Panc1 (cell line): ENCODE measurements around the gene SERP2. TPM values are rescaled to one million over a fixed set of nuclear protein-coding genes. Genes with fewer than 3 reads are reported as not detected.

ENCODE experiments used
- ATAC-seq: fragments of 200-7000 bp; cut with Tn5 transposase; 2 replicates; pipeline ENCODE4 v1.9.1; 2020; ENCODE audit warnings: mild to moderate bottlenecking, moderate library complexity
- BruUV-seq: library from RNA; stranded (reverse); fragments of 400-500 nt; replicated peaks from 2 replicates; lab custom pipeline; 2021; lab: Mats Ljungman, UMichigan
- CTCF ChIA-PET: fragments of 300-600 bp; sonication (Branson Sonifier 250); formaldehyde crosslinking; loops from one replicate; lab custom pipeline; 2022; ENCODE audit warnings: antibody characterized with exemption; lab: Charles Lee
- POLR2A ChIA-PET: fragments of 300-600 bp; sonication (Branson Sonifier 250); formaldehyde crosslinking; loops from one replicate; lab custom pipeline; 2022; ENCODE audit warnings: antibody characterized with exemption; lab: Charles Lee
- DNase-seq: peaks from one replicate; pipeline ENCODE4 v3.0.0-alpha.2; 2010; ENCODE audit warnings: low read depth, low spot score
- H3K27ac ChIP-seq: 2 replicates; pipeline ENCODE4 v1.5.1; 2011; ENCODE audit warnings: mild to moderate bottlenecking, low read length, inconsistent platforms
- H3K27me3 ChIP-seq: fragments of 200-500 bp; sonication (Bioruptor generic); 2 replicates; pipeline ENCODE4 v1.6.0; 2014; ENCODE audit warnings: low read length, inconsistent platforms; ENCODE audit not compliant: control insufficient read depth, insufficient read depth
- H3K36me3 ChIP-seq: fragments of 200-500 bp; sonication (Bioruptor generic); 2 replicates; pipeline ENCODE4 v1.5.1; 2014; ENCODE audit warnings: inconsistent platforms, mild to moderate bottlenecking, low read length, moderate library complexity; ENCODE audit not compliant: control insufficient read depth, insufficient read depth
- H3K4me1 ChIP-seq: 2 replicates; pipeline ENCODE4 v1.5.1; 2011; ENCODE audit warnings: inconsistent platforms, mild to moderate bottlenecking, low read length, moderate library complexity; ENCODE audit not compliant: control insufficient read depth, insufficient read depth
- H3K4me3 ChIP-seq, 2 experiments: 2 replicates each; pipeline ENCODE4 v1.5.1; 2011 to 2012; ENCODE audit warnings: low read depth in 2 of 2, low read length in 2 of 2, mild to moderate bottlenecking in 2 of 2, inconsistent platforms in 1 of 2, moderate library complexity in 1 of 2
- H3K9me3 ChIP-seq: fragments of 200-500 bp; sonication (Bioruptor generic); 2 replicates; pipeline ENCODE4 v1.5.1; 2014; ENCODE audit warnings: low read depth, mild to moderate bottlenecking, inconsistent platforms, low read length, moderate library complexity; ENCODE audit not compliant: control insufficient read depth, insufficient read depth
- CTCF ChIP-seq: fragments of 450-650 bp; IDR thresholded peaks from 2 replicates; pipeline ENCODE4 v1.5.1; 2017; ENCODE audit warnings: mild to moderate bottlenecking
- POLR2AphosphoS5 ChIP-seq: IDR thresholded peaks from 2 replicates; pipeline ENCODE4 v1.6.1; 2012; ENCODE audit warnings: mild to moderate bottlenecking, low read depth, low read length, moderate library complexity
- REST ChIP-seq, 2 experiments: IDR thresholded peaks; 2 replicates each; pipeline ENCODE4 v1.6.1; 2011 to 2012; ENCODE audit warnings: low read depth in 2 of 2, control low read depth in 1 of 2, low read length in 1 of 2, mild to moderate bottlenecking in 1 of 2, moderate library complexity in 1 of 2; ENCODE audit not compliant: insufficient read depth in 1 of 2
- SIN3A ChIP-seq: IDR thresholded peaks from 2 replicates; pipeline ENCODE4 v1.6.1; 2012; ENCODE audit warnings: low read depth, mild to moderate bottlenecking, low read length, moderate library complexity, borderline replicate concordance; ENCODE audit not compliant: insufficient read depth
- TCF7L2 ChIP-seq: IDR thresholded peaks from 2 replicates; pipeline ENCODE4 v1.6.1; 2011; ENCODE audit warnings: mild to moderate bottlenecking, low read depth, low read length, inconsistent platforms
- in situ Hi-C: cut with HindIII; loops from 2 replicates; pipeline ENCODE4 v1.10.0; 2016; ENCODE audit warnings: low sequenced_read_pairs, low pct_unique_long_range_greater_than_20kb
- intact Hi-C: fragments of 100-400 bp; cut with micrococcal nuclease; formaldehyde crosslinking; loops from one replicate; pipeline ENCODE4 v1.10.0; 2022; ENCODE audit not compliant: unreplicated experiment
- total RNA-seq: library from RNA; stranded (reverse); gene quantifications from one replicate; pipeline ENCODE4 v1.2.1, GENCODE V29; 2021; ENCODE audit not compliant: unreplicated experiment

The SERP2 gene
- total RNA-seq, 1 experiment from 2014 or later, result 0.18 TPM

GRCh38 chr13:44416744-44417143 lies 43.1 kb downstream of the SERP2 start:
- intact Hi-C loops, result no loop called here
- DNase-seq (no peak), ATAC-seq (no peak)
- H3K36me3 ChIP-seq, result no peaks in the 10 kb centered on the region
- H3K27me3 ChIP-seq, result no peaks in the 10 kb centered on the region
- H3K9me3 ChIP-seq, result no peaks in the 10 kb centered on the region
- H3K4me3 ChIP-seq, result no peak overlapping the region
- in situ Hi-C loops, result no loop called here
- BruUV-seq, result no TSS peak
- CTCF ChIA-PET, result no interaction called here
- POLR2A ChIA-PET, result interaction anchor here (0.7 kb wide), 1 partner anchor 671 kb away, joined by 4 read pairs; no protein-coding TSS in a partner anchor
- no peaks in the 10 kb centered on the region for H3K4me1 ChIP-seq
- TF ChIP-seq TCF7L2 (no peak), CTCF (no peak), SIN3A (no peak), REST (IDR thresholded peaks at IDR 0.05; ENCODE audit: insufficient read depth in 1 of 2, low read depth in 2 of 2, low read length in 1 of 2) (no peak), POLR2AphosphoS5 (no peak)
- H3K27ac ChIP-seq, result no peak overlapping the region

GRCh38 chr13:44417446-44417845 lies 43.8 kb downstream of the SERP2 start:
- Histone ChIP-seq H3K4me1 (no peaks in the 10 kb centered on the region), H3K27ac (no peak overlapping the region), H3K36me3 (no peaks in the 10 kb centered on the region), H3K9me3 (no peaks in the 10 kb centered on the region), H3K27me3 (no peaks in the 10 kb centered on the region), H3K4me3 (no peak overlapping the region)
- TF ChIP-seq SIN3A (no peak), CTCF (no peak), REST (IDR thresholded peaks at IDR 0.05; ENCODE audit: insufficient read depth in 1 of 2, low read depth in 2 of 2, low read length in 1 of 2) (no peak), TCF7L2 (no peak), POLR2AphosphoS5 (no peak)
- in situ Hi-C loops (no loop called here), intact Hi-C loops (no loop called here)
- CTCF ChIA-PET, result no interaction called here
- no TSS peak for BruUV-seq
- DNase-seq (no peak), ATAC-seq (no peak)
- POLR2A ChIA-PET, result no interaction called here
